Measurements from ENCODE around the gene NDUFS7.

The NDUFS7 gene

DNA sequence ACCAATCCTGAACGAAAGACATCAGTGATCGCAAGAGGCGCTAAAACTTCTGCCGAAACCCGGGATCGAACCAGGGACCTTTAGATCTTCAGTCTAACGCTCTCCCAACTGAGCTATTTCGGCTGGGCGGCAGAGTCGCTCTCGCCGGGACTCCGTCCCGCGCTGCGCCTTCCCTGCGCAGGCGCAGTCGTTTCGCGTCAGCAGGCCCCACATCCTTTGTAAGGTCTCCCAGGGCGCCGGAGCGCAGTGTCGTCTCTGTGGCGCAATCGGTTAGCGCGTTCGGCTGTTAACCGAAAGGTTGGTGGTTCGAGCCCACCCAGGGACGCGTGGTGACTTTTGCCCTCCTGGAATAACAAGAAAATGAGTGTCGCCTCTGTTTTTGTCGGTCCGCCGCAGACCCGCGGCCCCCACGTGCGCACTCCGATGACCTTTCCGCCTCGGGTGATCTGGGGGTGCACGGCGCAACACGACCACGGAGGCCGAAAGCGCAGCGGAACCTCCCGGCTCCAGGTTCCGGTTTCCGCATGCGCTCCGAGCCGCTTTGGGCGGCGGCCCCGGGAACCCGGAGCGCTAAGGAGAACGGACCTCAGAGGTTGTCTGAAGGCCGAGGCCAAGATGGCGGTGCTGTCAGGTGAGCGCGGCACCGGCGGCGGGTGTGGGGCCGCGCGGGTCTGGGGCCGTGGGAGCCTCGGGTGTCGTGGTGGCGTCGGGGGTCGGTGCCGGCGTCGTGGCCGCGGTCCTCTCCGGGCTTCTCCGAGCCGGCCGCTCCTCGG, at the start of gene NDUFS7:
Gene NDUFS7 (plus strand): TSS at position 596 of the 773 bp plus-strand sequence. CDS start 20 bp downstream, at position 616.
- TF ChIP-seq CTCF (conservative IDR thresholded peaks at IDR 0.05) (no peak), ZFX (IDR thresholded peaks at IDR 0.05) (peak; percentile 74; the same call in 1 of the 2 replicates)
- H3K27ac ChIP-seq: peak within 1 kb of the TSS; percentile 95

GRCh38 chr19:1336079-1336684, 47.5 kb upstream of the NDUFS7 start:
- TF ChIP-seq ZFX (IDR thresholded peaks at IDR 0.05): no peak
- TF ChIP-seq CTCF (conservative IDR thresholded peaks at IDR 0.05): no peak
- H3K27ac ChIP-seq: no peak overlapping the region

GRCh38 chr19:1340681-1341469, 42.8 kb upstream of the NDUFS7 start:
- TF ChIP-seq ZFX (IDR thresholded peaks at IDR 0.05): no peak
- TF ChIP-seq CTCF (conservative IDR thresholded peaks at IDR 0.05): no peak
- no peak overlapping the region for H3K27ac ChIP-seq

DNA sequence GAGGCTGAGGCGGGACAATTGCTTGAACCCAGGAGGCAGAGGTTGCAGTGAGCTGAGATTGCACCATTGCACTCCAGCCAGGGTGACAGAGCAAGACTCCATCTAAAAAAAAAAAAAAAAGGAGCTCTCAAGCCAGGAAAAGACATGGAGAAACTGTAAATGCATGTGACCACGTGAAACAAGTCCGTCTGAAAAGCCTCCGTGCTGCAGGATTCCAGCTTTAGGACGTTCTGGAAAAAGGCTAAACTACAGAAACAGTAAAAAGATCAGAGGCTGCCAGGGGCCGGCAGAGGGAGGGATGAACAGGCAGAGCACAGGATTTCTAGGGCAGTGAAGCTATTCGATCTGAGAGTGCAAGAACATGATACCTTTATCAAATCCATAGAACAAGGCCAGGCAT, 40.7 kb upstream of the NDUFS7 start:
- TF ChIP-seq ZFX (IDR thresholded peaks at IDR 0.05): no peak
- TF ChIP-seq CTCF (conservative IDR thresholded peaks at IDR 0.05): no peak
- no peak overlapping the region for H3K27ac ChIP-seq

DNA sequence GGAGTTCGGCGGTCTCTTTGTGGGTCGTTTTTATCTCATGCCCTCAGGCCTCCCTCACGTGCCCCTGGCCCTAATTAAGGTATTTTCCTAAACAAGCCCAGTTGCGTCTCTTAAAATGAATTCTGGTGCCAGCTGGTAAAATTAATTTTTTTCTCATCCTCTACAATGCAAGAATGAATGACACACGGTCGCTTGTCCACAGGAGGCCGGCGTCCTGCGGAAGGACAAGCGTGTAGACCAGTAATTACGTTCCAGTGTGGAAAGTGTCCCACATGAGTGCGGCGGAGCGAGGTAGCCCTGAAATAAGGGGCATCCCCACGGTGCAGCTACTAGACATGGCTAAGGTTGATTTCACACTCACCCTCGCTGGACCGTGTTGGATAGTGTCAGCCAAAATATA, 34.5 kb upstream of the NDUFS7 start:
- TF ChIP-seq CTCF (conservative IDR thresholded peaks at IDR 0.05): no peak
- no peak for TF ChIP-seq ZFX (IDR thresholded peaks at IDR 0.05)
- H3K27ac ChIP-seq: no peak overlapping the region

GRCh38 chr19:1350867-1351266, 32.8 kb upstream of the NDUFS7 start:
- no peak for TF ChIP-seq CTCF (conservative IDR thresholded peaks at IDR 0.05)
- TF ChIP-seq ZFX (IDR thresholded peaks at IDR 0.05): no peak

More at GRCh38 chr19:1350867-1351266, 32.8 kb upstream of the NDUFS7 start:
- no peak overlapping the region for H3K27ac ChIP-seq
